Stimulated activated CD8-positive, alpha-beta memory T cell treated with anti-CD3 and anti-CD28 coated beads, Interleukin-4, amount 100 ng/mL, for 1 hour (primary cell): ENCODE data around the gene NUBPL.

ENCODE experiments used
- DNase-seq, 2 donors: peaks; one replicate each; pipeline ENCODE4 v3.0.0-alpha.2; 2020; ENCODE audit warnings: low read depth in 2 of 2, low spot score in 1 of 2

The NUBPL gene

DNA sequence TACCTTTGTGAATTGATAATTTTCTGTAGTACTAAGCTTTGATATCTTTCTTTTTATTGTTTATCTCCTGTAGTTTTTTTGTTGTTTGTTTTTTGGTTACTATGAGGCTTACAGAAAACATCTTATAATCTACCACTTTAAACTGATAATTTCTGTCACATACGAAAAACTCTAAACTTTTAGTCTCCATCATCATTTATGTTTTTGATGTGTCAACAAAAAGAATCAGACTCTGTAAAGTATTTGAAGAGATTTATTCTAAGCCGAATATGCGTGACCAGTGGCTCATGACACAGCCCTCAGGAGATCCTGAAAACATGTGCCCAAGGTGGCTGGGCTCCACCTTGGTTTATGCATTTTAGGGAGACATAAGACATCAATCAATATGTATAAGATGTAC is 348.8 kb downstream of the NUBPL start:
- DNase-seq = no peak
